HepG2 (cell line): ENCODE results near the gene GLB1L. TPM values are rescaled to one million over a fixed set of nuclear protein-coding genes. Genes with fewer than 3 reads are reported as not detected.

Source experiments
- ADNP ChIP-seq: sonication (generic); formaldehyde crosslinking; IDR thresholded peaks from 2 replicates; pipeline ENCODE4 v1.4.0; 2020; ENCODE audit warnings: missing genetic modification reagents
- CCDC6 ChIP-seq: sonication (generic); formaldehyde crosslinking; IDR thresholded peaks from 2 replicates; pipeline ENCODE4 v1.8.1; 2022; ENCODE audit warnings: mild to moderate bottlenecking, missing genetic modification reagents, moderate library complexity
- ISX ChIP-seq: sonication (generic); formaldehyde crosslinking; conservative IDR thresholded peaks from 2 replicates; pipeline ENCODE4 v1.5.0; 2020; ENCODE audit warnings: missing genetic modification reagents
- MEIS2 ChIP-seq: sonication (generic); formaldehyde crosslinking; IDR thresholded peaks from 2 replicates; pipeline ENCODE4 v1.9.0; 2021; ENCODE audit warnings: mild to moderate bottlenecking, missing genetic modification reagents
- MTA3 ChIP-seq: sonication (generic); formaldehyde crosslinking; IDR thresholded peaks from 2 replicates; pipeline ENCODE4 v1.4.0; 2020; ENCODE audit warnings: missing genetic modification reagents
- NFIC ChIP-seq: IDR thresholded peaks from 2 replicates; pipeline ENCODE4 v1.6.1; 2012; ENCODE audit warnings: mild to moderate bottlenecking, low read length, inconsistent platforms
- PAF1 ChIP-seq: IDR thresholded peaks from 2 replicates; pipeline ENCODE4 v1.6.1; 2016; ENCODE audit warnings: missing genetic modification reagents, missing compliant biosample characterization
- SRSF9 ChIP-seq: fragments of 200-400 bp; formaldehyde crosslinking; IDR thresholded peaks from 2 replicates; pipeline ENCODE4 v1.6.1; 2018; ENCODE audit warnings: borderline replicate concordance, mild to moderate bottlenecking, low read depth, low read length; ENCODE audit not compliant: insufficient read depth, poor library complexity, severe bottlenecking
- TOPORS ChIP-seq: sonication (generic); formaldehyde crosslinking; IDR thresholded peaks from 2 replicates; pipeline ENCODE4 v1.8.0; 2023; ENCODE audit warnings: mild to moderate bottlenecking, missing genetic modification reagents
- TSC22D2 ChIP-seq: sonication (generic); formaldehyde crosslinking; IDR thresholded peaks from 2 replicates; pipeline ENCODE4 v1.5.1; 2020; ENCODE audit warnings: missing genetic modification reagents, mild to moderate bottlenecking, borderline replicate concordance
- XRCC5 ChIP-seq: fragments of 200-400 bp; formaldehyde crosslinking; optimal IDR thresholded peaks from 2 replicates; pipeline ENCODE3; 2017; ENCODE audit warnings: mild to moderate bottlenecking, low read length
- ZBTB38 ChIP-seq: sonication (generic); formaldehyde crosslinking; IDR thresholded peaks from 2 replicates; pipeline ENCODE4 v1.5.1; 2020; ENCODE audit warnings: mild to moderate bottlenecking, missing genetic modification reagents
- ZC3H13 ChIP-seq: sonication (generic); formaldehyde crosslinking; IDR thresholded peaks from 2 replicates; pipeline ENCODE4 v1.8.1; 2023; ENCODE audit warnings: mild to moderate bottlenecking, missing genetic modification reagents, moderate library complexity
- ZNF432 ChIP-seq: sonication (generic); formaldehyde crosslinking; IDR thresholded peaks from 2 replicates; pipeline ENCODE4 v1.5.0; 2020; ENCODE audit warnings: missing genetic modification reagents, mild to moderate bottlenecking, borderline replicate concordance
- polyA plus RNA-seq, 8 experiments: library from polyadenylated mRNA; depleted of rRNA in 3 of 8; stranded (reverse) in 7 of 8; unstranded in 1 of 8; fragments of >200 nt; fragmentation: Illumina TruSeq in 4 of 8; extraction: Trizol in 4 of 8; gene quantifications; 2 replicates each; pipeline versions ENCODE4 v1.2.1 to v1.2.3, GENCODE V29; 2011 to 2016; ENCODE audit warnings: low read depth in 4 of 8, missing spikeins in 1 of 8, mixed read lengths in 1 of 8; ENCODE audit not compliant: insufficient read depth in 1 of 8
- total RNA-seq, 5 experiments: library from RNA; depleted of rRNA; stranded (reverse); fragments of >200 nt; fragmentation: Illumina TruSeq; extraction: Trizol; gene quantifications; 2 replicates each; pipeline ENCODE4 v1.2.3, GENCODE V29; 2016; ENCODE audit warnings: low read depth in 1 of 5
- TF ChIP-seq, protein P1 (sequence below): sonication (generic); formaldehyde crosslinking; IDR thresholded peaks from 2 replicates; pipeline ENCODE4 v1.5.0; 2020; ENCODE audit warnings: mild to moderate bottlenecking, missing genetic modification reagents
- TF ChIP-seq, protein P2 (sequence below): IDR thresholded peaks from 2 replicates; pipeline ENCODE4 v1.6.1; 2016
- TF ChIP-seq, protein P3 (sequence below): sonication (generic); formaldehyde crosslinking; IDR thresholded peaks from 2 replicates; pipeline ENCODE4 v1.4.0; 2020; ENCODE audit warnings: missing genetic modification reagents
- TF ChIP-seq, protein P4 (sequence below): conservative IDR thresholded peaks from 2 replicates; pipeline ENCODE4 v1.6.1; 2018; ENCODE audit warnings: missing genetic modification reagents
- TF ChIP-seq, protein P5 (sequence below): sonication (generic); formaldehyde crosslinking; IDR thresholded peaks from 2 replicates; pipeline ENCODE4 v1.4.0; 2020; ENCODE audit warnings: mild to moderate bottlenecking, missing genetic modification reagents

Gene GLB1L
- total and polyA plus RNA-seq, 2 of the 13 experiments (the other 11 are each of a cell fraction or from before 2014, with no cell fraction given): 6.8 to 7.3 TPM

DNA sequence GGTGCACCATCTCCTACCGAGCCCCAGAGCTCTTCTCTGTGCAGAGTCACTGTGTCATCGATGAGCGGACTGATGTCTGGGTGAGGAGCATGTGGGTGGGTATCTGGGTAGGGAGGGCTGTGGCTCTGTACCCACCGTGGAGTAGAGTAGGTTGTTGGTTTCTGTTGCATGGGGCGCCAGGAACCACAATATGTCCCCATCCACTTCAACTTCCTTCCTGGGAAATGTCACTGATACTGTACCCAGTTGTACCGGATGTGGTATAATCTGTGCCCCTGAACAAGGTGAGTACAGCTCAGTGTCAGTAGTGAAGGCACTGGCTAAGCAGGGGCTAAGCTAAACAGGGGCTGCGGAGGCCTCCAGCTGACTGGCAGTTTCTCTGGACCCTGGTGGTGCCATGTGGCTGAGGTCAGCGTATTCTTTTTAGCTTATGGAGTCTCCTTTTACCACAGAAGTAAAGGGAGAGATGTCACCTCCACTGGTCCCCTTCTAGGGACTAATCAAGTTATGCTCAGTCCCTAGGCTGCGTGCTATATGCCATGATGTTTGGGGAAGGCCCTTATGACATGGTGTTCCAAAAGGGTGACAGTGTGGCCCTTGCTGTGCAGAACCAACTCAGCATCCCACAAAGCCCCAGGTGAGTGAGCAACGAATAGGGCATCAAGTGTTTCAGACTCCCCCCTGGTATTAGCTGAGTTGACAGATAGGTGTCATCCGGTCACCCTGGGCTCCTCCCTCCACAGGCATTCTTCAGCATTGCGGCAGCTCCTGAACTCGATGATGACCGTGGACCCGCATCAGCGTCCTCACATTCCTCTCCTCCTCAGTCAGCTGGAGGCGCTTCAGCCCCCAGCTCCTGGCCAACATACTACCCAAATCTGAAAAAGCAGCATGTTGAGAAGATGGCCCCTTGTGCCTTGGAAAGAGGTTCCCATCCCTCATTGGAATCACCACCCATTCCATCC, 2.7 kb upstream of the GLB1L start (continued):
- TF ChIP-seq, protein P1, sequence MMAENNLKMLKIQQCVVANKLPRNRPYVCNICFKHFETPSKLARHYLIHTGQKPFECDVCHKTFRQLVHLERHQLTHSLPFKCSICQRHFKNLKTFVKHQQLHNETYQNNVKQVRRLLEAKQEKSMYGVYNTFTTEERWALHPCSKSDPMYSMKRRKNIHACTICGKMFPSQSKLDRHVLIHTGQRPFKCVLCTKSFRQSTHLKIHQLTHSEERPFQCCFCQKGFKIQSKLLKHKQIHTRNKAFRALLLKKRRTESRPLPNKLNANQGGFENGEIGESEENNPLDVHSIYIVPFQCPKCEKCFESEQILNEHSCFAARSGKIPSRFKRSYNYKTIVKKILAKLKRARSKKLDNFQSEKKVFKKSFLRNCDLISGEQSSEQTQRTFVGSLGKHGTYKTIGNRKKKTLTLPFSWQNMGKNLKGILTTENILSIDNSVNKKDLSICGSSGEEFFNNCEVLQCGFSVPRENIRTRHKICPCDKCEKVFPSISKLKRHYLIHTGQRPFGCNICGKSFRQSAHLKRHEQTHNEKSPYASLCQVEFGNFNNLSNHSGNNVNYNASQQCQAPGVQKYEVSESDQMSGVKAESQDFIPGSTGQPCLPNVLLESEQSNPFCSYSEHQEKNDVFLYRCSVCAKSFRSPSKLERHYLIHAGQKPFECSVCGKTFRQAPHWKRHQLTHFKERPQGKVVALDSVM (CRISPR knock-in tag): no peak
- TF ChIP-seq, protein P2, sequence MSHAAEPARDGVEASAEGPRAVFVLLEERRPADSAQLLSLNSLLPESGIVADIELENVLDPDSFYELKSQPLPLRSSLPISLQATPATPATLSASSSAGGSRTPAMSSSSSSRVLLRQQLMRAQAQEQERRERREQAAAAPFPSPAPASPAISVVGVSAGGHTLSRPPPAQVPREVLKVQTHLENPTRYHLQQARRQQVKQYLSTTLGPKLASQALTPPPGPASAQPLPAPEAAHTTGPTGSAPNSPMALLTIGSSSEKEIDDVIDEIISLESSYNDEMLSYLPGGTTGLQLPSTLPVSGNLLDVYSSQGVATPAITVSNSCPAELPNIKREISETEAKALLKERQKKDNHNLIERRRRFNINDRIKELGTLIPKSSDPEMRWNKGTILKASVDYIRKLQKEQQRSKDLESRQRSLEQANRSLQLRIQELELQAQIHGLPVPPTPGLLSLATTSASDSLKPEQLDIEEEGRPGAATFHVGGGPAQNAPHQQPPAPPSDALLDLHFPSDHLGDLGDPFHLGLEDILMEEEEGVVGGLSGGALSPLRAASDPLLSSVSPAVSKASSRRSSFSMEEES: no peak
- no peak for TF ChIP-seq ISX (CRISPR knock-in tag)
- TF ChIP-seq, protein P3, sequence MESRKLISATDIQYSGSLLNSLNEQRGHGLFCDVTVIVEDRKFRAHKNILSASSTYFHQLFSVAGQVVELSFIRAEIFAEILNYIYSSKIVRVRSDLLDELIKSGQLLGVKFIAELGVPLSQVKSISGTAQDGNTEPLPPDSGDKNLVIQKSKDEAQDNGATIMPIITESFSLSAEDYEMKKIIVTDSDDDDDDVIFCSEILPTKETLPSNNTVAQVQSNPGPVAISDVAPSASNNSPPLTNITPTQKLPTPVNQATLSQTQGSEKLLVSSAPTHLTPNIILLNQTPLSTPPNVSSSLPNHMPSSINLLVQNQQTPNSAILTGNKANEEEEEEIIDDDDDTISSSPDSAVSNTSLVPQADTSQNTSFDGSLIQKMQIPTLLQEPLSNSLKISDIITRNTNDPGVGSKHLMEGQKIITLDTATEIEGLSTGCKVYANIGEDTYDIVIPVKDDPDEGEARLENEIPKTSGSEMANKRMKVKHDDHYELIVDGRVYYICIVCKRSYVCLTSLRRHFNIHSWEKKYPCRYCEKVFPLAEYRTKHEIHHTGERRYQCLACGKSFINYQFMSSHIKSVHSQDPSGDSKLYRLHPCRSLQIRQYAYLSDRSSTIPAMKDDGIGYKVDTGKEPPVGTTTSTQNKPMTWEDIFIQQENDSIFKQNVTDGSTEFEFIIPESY (CRISPR knock-in tag): peak; percentile 98
- TF ChIP-seq MEIS2 (CRISPR knock-in tag): no peak
- TF ChIP-seq, protein P4, sequence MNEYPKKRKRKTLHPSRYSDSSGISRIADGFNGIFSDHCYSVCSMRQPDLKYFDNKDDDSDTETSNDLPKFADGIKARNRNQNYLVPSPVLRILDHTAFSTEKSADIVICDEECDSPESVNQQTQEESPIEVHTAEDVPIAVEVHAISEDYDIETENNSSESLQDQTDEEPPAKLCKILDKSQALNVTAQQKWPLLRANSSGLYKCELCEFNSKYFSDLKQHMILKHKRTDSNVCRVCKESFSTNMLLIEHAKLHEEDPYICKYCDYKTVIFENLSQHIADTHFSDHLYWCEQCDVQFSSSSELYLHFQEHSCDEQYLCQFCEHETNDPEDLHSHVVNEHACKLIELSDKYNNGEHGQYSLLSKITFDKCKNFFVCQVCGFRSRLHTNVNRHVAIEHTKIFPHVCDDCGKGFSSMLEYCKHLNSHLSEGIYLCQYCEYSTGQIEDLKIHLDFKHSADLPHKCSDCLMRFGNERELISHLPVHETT (CRISPR knock-in tag): no peak
- no peak for TF ChIP-seq PAF1 (CRISPR knock-in tag)
- TF ChIP-seq SRSF9: no peak
- no peak for TF ChIP-seq TSC22D2 (CRISPR knock-in tag)
- TF ChIP-seq XRCC5: peak; percentile 51
- TF ChIP-seq CCDC6 (CRISPR knock-in tag): no peak
- TF ChIP-seq ADNP (CRISPR knock-in tag): no peak
- no peak for TF ChIP-seq NFIC
- TF ChIP-seq TOPORS: no peak
- no peak for TF ChIP-seq ZNF432 (CRISPR knock-in tag)
- 0 out of 2 replicates have a peak, but pooled peaks have one; percentile 60 for TF ChIP-seq ZC3H13
- TF ChIP-seq MTA3 (CRISPR knock-in tag): no peak
- TF ChIP-seq, protein P5, sequence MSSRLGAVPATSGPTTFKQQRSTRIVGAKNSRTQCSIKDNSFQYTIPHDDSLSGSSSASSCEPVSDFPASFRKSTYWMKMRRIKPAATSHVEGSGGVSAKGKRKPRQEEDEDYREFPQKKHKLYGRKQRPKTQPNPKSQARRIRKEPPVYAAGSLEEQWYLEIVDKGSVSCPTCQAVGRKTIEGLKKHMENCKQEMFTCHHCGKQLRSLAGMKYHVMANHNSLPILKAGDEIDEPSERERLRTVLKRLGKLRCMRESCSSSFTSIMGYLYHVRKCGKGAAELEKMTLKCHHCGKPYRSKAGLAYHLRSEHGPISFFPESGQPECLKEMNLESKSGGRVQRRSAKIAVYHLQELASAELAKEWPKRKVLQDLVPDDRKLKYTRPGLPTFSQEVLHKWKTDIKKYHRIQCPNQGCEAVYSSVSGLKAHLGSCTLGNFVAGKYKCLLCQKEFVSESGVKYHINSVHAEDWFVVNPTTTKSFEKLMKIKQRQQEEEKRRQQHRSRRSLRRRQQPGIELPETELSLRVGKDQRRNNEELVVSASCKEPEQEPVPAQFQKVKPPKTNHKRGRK (CRISPR knock-in tag): no peak
- TF ChIP-seq ZBTB38 (CRISPR knock-in tag): peak; percentile 93; the same call in 1 of the 2 replicates
